ENCODE measurements around the gene DDX19B.
A peak's percentile ranks its signal among the peaks of the same experiment; 100 is the strongest.
"Not testable (repeated sequence)": the region's sequence is repeated elsewhere in the genome, so short reads cannot be mapped to it uniquely, and the experiment has no call there.

The DDX19B gene

GRCh38 chr16:70258946-70259345 lies 40.0 kb upstream of the DDX19B start:
- no peaks in the 10 kb centered on the region for H3K27me3 ChIP-seq (replicated peaks in 2 of 5; ENCODE audit: control insufficient read depth in 4 of 5, insufficient read depth in 5 of 5, low read length in 4 of 5)
- WGBS (ENCODE audit: insufficient coverage): 98% methylated on average over 8 of the region's 10 CpGs
- H3K36me3 ChIP-seq (ENCODE audit: control insufficient read depth in 4 of 4, insufficient read depth in 4 of 4, low read length in 3 of 4): peaks cover 12 to 85% (median 68%) of the 10 kb centered on the region in 4 experiments
- H3K27ac ChIP-seq (ENCODE audit: insufficient read depth in 1 of 2, low read depth in 1 of 2, low read length in 2 of 2, poor library complexity in 1 of 2, severe bottlenecking in 2 of 2): no peak overlapping the region
- no peaks in the 10 kb centered on the region for H3K4me1 ChIP-seq (ENCODE audit: control extremely low read depth in 1 of 4, control insufficient read depth in 4 of 4, insufficient read depth in 4 of 4, low read length in 3 of 4)
- ChIA-PET POLR2A (no interaction called here), CTCF (interaction anchor here (0.6 kb wide), 1 partner anchor 13 kb away, joined by 3 read pairs; no protein-coding TSS in a partner anchor)
- no peak for DNase-seq
- no peaks in the 10 kb centered on the region for H3K9me3 ChIP-seq (ENCODE audit: control extremely low read depth in 1 of 5, control insufficient read depth in 4 of 5, insufficient read depth in 2 of 5, low read depth in 1 of 5, low read length in 4 of 5)
- no peak overlapping the region for H3K4me3 ChIP-seq (ENCODE audit: control insufficient read depth in 1 of 7, extremely low read depth in 1 of 7, insufficient read depth in 4 of 7, low read depth in 2 of 7, low read length in 6 of 7)

DNA sequence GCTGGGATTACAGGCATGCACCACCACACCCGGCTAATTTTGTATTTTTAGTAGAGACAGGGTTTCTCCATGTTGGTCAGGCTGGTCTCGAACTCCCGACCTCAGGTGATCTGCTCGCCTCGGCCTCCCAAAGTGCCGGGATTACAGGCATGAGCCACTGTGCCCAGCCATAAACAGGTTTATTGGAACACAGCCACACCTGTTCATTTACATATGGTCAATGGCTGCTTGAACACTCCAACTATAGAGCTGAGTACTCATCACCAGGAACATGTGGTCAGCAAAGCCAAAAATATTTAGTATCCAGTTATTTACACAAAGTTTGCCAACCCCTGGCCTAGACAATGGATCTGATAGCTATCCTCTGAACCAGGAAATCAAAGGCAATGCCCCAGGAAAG lies 39.1 kb upstream of the DDX19B start:
- H3K4me1 ChIP-seq (ENCODE audit: control extremely low read depth in 1 of 4, control insufficient read depth in 4 of 4, insufficient read depth in 4 of 4, low read length in 3 of 4); POLR2A ChIA-PET; H3K27ac ChIP-seq (ENCODE audit: insufficient read depth in 1 of 2, low read depth in 1 of 2, low read length in 2 of 2, poor library complexity in 1 of 2, severe bottlenecking in 2 of 2); H3K27me3 ChIP-seq (replicated peaks in 2 of 5; ENCODE audit: control insufficient read depth in 4 of 5, insufficient read depth in 5 of 5, low read length in 4 of 5); H3K4me3 ChIP-seq (ENCODE audit: control insufficient read depth in 1 of 7, extremely low read depth in 1 of 7, insufficient read depth in 4 of 7, low read depth in 2 of 7, low read length in 6 of 7); H3K9me3 ChIP-seq (ENCODE audit: control extremely low read depth in 1 of 5, control insufficient read depth in 4 of 5, insufficient read depth in 2 of 5, low read depth in 1 of 5, low read length in 4 of 5); DNase-seq: not testable (repeated sequence)
- peaks cover 12 to 83% (median 62%) of the 10 kb centered on the region in 4 experiments for H3K36me3 ChIP-seq (ENCODE audit: control insufficient read depth in 4 of 4, insufficient read depth in 4 of 4, low read length in 3 of 4)
- WGBS (ENCODE audit: insufficient coverage): 100% methylated on average over 1 of the region's 6 CpGs
- CTCF ChIA-PET: interaction anchor here (0.9 kb wide), 1 partner anchor 11 kb away, joined by 3 read pairs; no protein-coding TSS in a partner anchor

GRCh38 chr16:70267516-70267915 lies 31.5 kb upstream of the DDX19B start:
- peak; percentile 57 to 68 (median 58) for DNase-seq
- POLR2A ChIA-PET: interaction anchor here (1.0 kb wide), 1 partner anchor 10 kb away, joined by 4 read pairs; no protein-coding TSS in a partner anchor
- Histone ChIP-seq H3K27me3 (replicated peaks in 2 of 5; ENCODE audit: control insufficient read depth in 4 of 5, insufficient read depth in 5 of 5, low read length in 4 of 5) (no peaks in the 10 kb centered on the region), H3K36me3 (ENCODE audit: control insufficient read depth in 4 of 4, insufficient read depth in 4 of 4, low read length in 3 of 4) (peaks cover 11 to 75% (median 55%) of the 10 kb centered on the region in 4 experiments), H3K27ac (ENCODE audit: insufficient read depth in 1 of 2, low read depth in 1 of 2, low read length in 2 of 2, poor library complexity in 1 of 2, severe bottlenecking in 2 of 2) (no peak overlapping the region), H3K4me3 (ENCODE audit: control insufficient read depth in 1 of 7, extremely low read depth in 1 of 7, insufficient read depth in 4 of 7, low read depth in 2 of 7, low read length in 6 of 7) (no peak overlapping the region), H3K9me3 (ENCODE audit: control extremely low read depth in 1 of 5, control insufficient read depth in 4 of 5, insufficient read depth in 2 of 5, low read depth in 1 of 5, low read length in 4 of 5) (no peaks in the 10 kb centered on the region), H3K4me1 (ENCODE audit: control extremely low read depth in 1 of 4, control insufficient read depth in 4 of 4, insufficient read depth in 4 of 4, low read length in 3 of 4) (no peaks in the 10 kb centered on the region)
- WGBS (ENCODE audit: insufficient coverage): 64% methylated on average over 6 of the region's 6 CpGs
- CTCF ChIA-PET: interaction anchor here (0.7 to 3.4 kb wide), 15 partner anchors 10 to 127 kb away, joined by 3 to 19 read pairs (median 4); partner anchors contain the start of gene EXOSC6

- POLR2A ChIA-PET: interaction anchor here (1.0 kb wide), 1 partner anchor 10 kb away, joined by 4 read pairs; no protein-coding TSS in a partner anchor
- DNase-seq; H3K9me3 ChIP-seq (ENCODE audit: control extremely low read depth in 1 of 5, control insufficient read depth in 4 of 5, insufficient read depth in 2 of 5, low read depth in 1 of 5, low read length in 4 of 5); H3K4me1 ChIP-seq (ENCODE audit: control extremely low read depth in 1 of 4, control insufficient read depth in 4 of 4, insufficient read depth in 4 of 4, low read length in 3 of 4); H3K27me3 ChIP-seq (replicated peaks in 2 of 5; ENCODE audit: control insufficient read depth in 4 of 5, insufficient read depth in 5 of 5, low read length in 4 of 5); H3K4me3 ChIP-seq (ENCODE audit: control insufficient read depth in 1 of 7, extremely low read depth in 1 of 7, insufficient read depth in 4 of 7, low read depth in 2 of 7, low read length in 6 of 7); H3K27ac ChIP-seq (ENCODE audit: insufficient read depth in 1 of 2, low read depth in 1 of 2, low read length in 2 of 2, poor library complexity in 1 of 2, severe bottlenecking in 2 of 2): not testable (repeated sequence)
- H3K36me3 ChIP-seq (ENCODE audit: control insufficient read depth in 4 of 4, insufficient read depth in 4 of 4, low read length in 3 of 4): peaks cover 11 to 75% (median 56%) of the 10 kb centered on the region in 4 experiments
- CTCF ChIA-PET: interaction anchor here (0.7 to 3.4 kb wide), 12 partner anchors 9 to 128 kb away, joined by 3 to 19 read pairs (median 6); partner anchors contain the start of gene EXOSC6
- 95% methylated on average over 10 of the region's 10 CpGs for WGBS (ENCODE audit: insufficient coverage)
Measured at GRCh38 chr16:70267922-70268321, 31.1 kb upstream of the DDX19B start.

DNA sequence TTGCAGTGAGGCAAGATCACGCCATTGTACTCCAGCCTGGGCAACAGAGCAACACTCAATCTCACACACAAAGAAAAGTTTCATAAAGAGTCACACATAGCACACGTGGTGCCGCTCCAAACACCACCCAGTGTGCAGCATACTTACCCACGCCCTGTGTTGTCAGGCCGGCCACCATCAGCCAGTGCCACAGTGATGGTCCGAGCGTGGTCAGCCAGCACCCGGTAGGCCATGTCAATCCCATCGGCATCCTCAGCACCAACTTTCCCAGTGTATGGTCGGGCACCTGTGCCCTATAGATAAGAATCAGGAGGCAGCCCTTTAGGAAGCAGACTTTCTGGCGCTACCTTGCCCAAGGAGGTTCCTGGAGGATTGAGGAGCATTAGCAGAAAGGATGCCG lies 29.5 kb upstream of the DDX19B start:
- ChIA-PET POLR2A (no interaction called here), CTCF (interaction anchor here (1.8 to 3.4 kb wide), 2 partner anchors 12 to 15 kb away, joined by 4 to 18 read pairs; no protein-coding TSS in a partner anchor)
- 92% methylated on average over 12 of the region's 12 CpGs for WGBS (ENCODE audit: insufficient coverage)
- Histone ChIP-seq H3K4me1 (ENCODE audit: control extremely low read depth in 1 of 4, control insufficient read depth in 4 of 4, insufficient read depth in 4 of 4, low read length in 3 of 4) (no peaks in the 10 kb centered on the region), H3K36me3 (ENCODE audit: control insufficient read depth in 4 of 4, insufficient read depth in 4 of 4, low read length in 3 of 4) (peaks cover 11 to 66% (median 49%) of the 10 kb centered on the region in 4 experiments), H3K27me3 (replicated peaks in 2 of 5; ENCODE audit: control insufficient read depth in 4 of 5, insufficient read depth in 5 of 5, low read length in 4 of 5) (no peaks in the 10 kb centered on the region), H3K4me3 (ENCODE audit: control insufficient read depth in 1 of 7, extremely low read depth in 1 of 7, insufficient read depth in 4 of 7, low read depth in 2 of 7, low read length in 6 of 7) (no peak overlapping the region), H3K27ac (ENCODE audit: insufficient read depth in 1 of 2, low read depth in 1 of 2, low read length in 2 of 2, poor library complexity in 1 of 2, severe bottlenecking in 2 of 2) (no peak overlapping the region), H3K9me3 (ENCODE audit: control extremely low read depth in 1 of 5, control insufficient read depth in 4 of 5, insufficient read depth in 2 of 5, low read depth in 1 of 5, low read length in 4 of 5) (no peaks in the 10 kb centered on the region)
- no peak for DNase-seq

DNA sequence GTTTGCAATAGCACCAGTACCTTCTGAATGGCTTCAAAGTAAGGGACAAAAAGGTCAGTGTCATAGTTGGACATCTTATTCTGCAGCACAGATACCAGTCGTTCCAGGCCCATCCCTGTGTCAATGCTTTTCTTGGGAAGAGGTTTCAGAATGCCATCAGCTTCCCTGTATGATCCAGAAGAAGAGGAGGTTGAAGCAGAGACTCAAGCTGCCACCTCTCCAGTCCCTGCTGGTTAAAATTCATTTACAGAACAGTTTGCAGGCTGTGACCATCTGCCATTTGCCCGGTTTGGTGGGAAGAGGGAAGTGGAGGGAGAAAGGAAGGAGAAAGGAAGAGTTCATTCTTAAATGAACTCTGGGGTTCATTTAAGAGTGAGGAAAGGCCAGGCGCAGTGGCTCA lies 28.8 kb upstream of the DDX19B start:
- Histone ChIP-seq H3K9me3 (ENCODE audit: control extremely low read depth in 1 of 5, control insufficient read depth in 4 of 5, insufficient read depth in 2 of 5, low read depth in 1 of 5, low read length in 4 of 5) (no peaks in the 10 kb centered on the region), H3K36me3 (ENCODE audit: control insufficient read depth in 4 of 4, insufficient read depth in 4 of 4, low read length in 3 of 4) (peaks cover 9 to 62% (median 46%) of the 10 kb centered on the region in 4 experiments), H3K27me3 (replicated peaks in 2 of 5; ENCODE audit: control insufficient read depth in 4 of 5, insufficient read depth in 5 of 5, low read length in 4 of 5) (no peaks in the 10 kb centered on the region), H3K27ac (ENCODE audit: insufficient read depth in 1 of 2, low read depth in 1 of 2, low read length in 2 of 2, poor library complexity in 1 of 2, severe bottlenecking in 2 of 2) (no peak overlapping the region), H3K4me1 (ENCODE audit: control extremely low read depth in 1 of 4, control insufficient read depth in 4 of 4, insufficient read depth in 4 of 4, low read length in 3 of 4) (no peaks in the 10 kb centered on the region), H3K4me3 (ENCODE audit: control insufficient read depth in 1 of 7, extremely low read depth in 1 of 7, insufficient read depth in 4 of 7, low read depth in 2 of 7, low read length in 6 of 7) (no peak overlapping the region)
- POLR2A ChIA-PET: no interaction called here
- 97% methylated on average over 3 of the region's 3 CpGs for WGBS (ENCODE audit: insufficient coverage)
- no peak for DNase-seq
- CTCF ChIA-PET: interaction anchor here (1.1 kb wide), 2 partner anchors 10 to 15 kb away, joined by 3 read pairs; no protein-coding TSS in a partner anchor

DNA sequence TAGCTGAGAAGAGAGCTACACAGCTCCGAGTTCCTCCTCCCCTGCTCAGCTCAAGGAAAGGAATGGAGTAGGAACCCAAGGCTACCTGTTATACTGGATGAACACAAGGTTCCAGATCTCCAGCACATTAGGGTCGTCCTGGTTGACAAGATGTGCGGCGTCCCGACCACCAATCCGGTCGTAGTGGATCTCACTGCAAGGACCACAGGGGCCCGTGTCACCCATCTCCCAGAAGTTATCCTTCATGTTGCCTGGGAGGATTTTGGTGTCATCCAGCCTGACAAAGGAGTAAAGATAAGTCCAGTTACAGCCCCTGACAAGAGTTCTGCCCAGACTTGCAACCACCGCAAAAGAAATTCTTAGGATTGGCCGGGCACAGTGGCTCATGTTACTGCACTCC lies 27.3 kb upstream of the DDX19B start:
- H3K27ac ChIP-seq (ENCODE audit: insufficient read depth in 1 of 2, low read depth in 1 of 2, low read length in 2 of 2, poor library complexity in 1 of 2, severe bottlenecking in 2 of 2): no peak overlapping the region
- H3K4me3 ChIP-seq (ENCODE audit: control insufficient read depth in 1 of 7, extremely low read depth in 1 of 7, insufficient read depth in 4 of 7, low read depth in 2 of 7, low read length in 6 of 7): no peak overlapping the region
- POLR2A ChIA-PET: no interaction called here
- no peaks in the 10 kb centered on the region for H3K4me1 ChIP-seq (ENCODE audit: control extremely low read depth in 1 of 4, control insufficient read depth in 4 of 4, insufficient read depth in 4 of 4, low read length in 3 of 4)
- H3K36me3 ChIP-seq (ENCODE audit: control insufficient read depth in 4 of 4, insufficient read depth in 4 of 4, low read length in 3 of 4): peaks cover 5 to 63% (median 45%) of the 10 kb centered on the region in 4 experiments
- CTCF ChIA-PET: interaction anchor here (0.6 to 1.3 kb wide), 3 partner anchors 13 to 20 kb away, joined by 3 to 4 read pairs (median 3); partner anchors contain the start of gene EXOSC6
- no peak for DNase-seq
- H3K27me3 ChIP-seq (replicated peaks in 2 of 5; ENCODE audit: control insufficient read depth in 4 of 5, insufficient read depth in 5 of 5, low read length in 4 of 5): no peaks in the 10 kb centered on the region
- 97% methylated on average over 10 of the region's 10 CpGs for WGBS (ENCODE audit: insufficient coverage)
- H3K9me3 ChIP-seq (ENCODE audit: control extremely low read depth in 1 of 5, control insufficient read depth in 4 of 5, insufficient read depth in 2 of 5, low read depth in 1 of 5, low read length in 4 of 5): no peaks in the 10 kb centered on the region

All from common myeloid progenitor, CD34-positive (primary cell).